ENCODE measurements around the gene RAD51B.

RAD51B gene

DNA sequence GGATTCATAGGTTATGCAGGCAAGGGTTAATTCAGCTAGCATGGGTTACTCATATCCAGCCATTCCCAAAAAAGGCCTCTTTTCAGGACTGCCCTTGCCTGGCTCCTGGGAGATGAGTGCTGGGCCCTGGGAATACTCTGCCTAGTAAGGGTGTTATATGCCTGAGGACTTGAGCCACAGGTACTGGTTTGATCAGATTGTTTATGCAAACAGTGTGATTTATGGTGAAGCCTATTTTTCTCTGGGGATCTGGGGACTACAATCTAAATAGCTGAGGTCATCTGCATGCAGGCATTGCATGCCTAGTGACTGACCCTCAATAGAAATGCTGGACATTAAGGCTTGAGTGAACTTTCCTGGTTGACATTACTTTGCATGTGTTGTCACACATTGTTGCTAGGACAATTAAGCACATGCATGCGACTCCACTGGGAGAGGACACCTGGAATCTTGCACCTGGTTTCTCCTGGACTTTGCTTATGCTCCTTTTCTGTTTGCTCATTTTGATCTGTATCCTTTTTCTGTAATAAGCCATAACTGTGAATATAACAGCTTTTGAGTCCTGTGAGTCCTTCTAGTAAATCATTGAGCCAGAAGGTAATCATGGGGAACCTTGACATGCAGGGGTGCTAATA lies 73.0 kb downstream of the RAD51B start:
- DNase-seq, result no peak

DNA sequence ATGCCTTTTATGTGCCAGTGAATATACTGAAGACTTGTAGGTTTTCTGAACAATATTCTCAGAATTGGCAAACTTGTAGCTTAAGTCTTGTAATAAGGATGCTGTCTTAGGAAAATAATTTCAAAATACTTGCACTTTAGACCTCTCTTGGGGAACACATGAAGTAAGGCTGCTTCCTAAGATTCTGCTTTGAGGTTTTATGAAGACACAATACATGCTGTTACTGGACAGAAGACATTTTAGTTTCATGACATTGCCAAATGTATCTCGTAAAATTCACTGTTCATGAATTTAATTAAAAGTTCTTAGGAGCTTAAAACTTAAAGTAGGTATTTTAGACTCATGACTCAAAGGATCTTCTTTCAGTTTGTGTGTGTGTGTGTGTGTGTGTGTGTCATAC lies 80.7 kb downstream of the RAD51B start:
- no peak for DNase-seq

DNA sequence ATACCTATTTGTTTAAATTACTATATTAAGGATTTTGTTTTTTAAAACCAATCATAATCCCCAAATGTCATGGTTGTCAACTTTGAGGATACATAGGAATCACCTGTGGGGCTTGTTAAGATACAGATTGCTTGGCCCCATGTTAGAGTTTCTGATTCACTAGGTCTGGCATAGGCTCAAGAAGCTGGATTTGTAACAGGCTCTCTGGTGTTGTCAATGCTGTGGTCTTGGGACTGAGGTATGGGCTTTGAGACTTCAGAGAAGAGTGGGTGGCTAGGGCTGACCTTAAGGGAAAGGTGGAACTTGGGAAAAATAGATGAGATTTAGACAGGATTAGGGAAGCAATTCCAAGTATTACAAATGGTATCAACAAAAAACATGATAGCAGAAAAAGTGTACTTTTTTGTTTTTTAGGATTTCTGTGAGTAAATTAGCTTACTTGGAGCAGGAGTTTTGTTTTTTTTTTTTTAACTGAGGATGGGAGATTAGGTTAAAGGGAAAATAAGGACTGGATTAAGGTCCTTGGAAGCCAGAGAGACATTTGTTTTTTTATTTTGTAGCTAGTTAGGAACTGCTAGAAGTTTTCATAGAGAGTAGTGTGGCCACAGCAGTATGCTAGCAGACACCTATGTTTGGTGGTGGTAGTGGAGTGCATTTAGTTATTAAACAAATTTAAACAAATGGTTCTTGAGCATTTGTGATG lies 88.6 kb downstream of the RAD51B start:
- DNase-seq, result no peak

DNA sequence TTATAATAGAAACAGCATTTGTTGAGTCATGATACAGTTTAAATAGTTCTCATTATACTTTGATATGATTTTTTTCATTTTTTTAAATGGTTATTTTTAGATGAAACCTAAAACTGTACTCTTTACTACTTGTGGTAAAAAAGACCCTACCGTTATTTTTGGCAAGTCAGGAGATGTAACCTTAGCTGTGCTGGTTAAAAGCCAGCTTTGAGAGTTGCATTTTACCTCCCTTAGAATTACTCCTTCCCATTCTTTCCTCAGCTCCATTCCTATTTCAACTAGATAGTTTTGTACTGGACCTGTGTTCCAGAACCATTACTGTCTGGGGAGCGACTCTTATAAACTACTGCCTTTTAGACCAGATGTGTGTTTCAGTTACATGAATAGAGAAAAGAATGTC lies 92.0 kb downstream of the RAD51B start:
- DNase-seq, result no peak

DNA sequence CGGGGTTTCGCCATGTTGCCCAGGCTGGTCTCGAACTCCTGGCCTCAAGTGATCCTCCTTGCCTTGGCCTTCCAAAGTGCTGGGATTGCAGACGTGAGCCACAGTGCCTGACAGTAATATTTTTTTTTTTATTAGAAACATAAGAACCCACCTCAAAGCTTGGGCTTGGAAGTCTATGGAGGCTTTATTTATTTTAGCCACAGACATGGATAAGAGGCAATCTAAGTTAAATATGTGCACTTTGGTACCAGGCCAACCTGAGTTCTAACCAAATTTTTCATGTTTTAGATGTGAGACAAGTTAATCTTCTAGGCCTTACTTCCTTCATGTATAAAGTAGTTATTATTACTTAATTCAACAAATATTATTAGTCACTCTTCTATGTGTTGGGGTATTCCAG lies 96.9 kb downstream of the RAD51B start:
- no peak for DNase-seq

DNA sequence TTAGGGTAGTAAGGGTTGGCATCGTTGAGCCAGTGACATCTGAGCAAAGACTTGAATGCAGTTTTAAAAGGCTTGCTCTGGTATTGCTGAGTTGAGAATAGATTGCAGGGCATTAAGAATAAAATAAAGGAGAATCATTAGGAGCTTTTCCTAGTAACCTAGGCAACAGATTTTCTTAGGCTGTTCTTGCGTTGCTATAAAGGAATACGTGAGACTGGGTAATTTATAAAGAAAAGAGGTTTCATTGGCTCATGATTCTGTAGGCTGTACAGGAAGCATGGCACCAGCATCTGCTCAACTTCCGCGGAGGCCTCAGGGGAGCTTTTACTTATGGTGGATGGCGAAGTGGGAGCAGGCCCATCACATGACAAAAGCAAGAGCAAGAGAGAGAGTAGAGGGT lies 97.4 kb downstream of the RAD51B start:
- DNase-seq, result peak in 2 of 56 donors; percentile 1 to 16

DNA sequence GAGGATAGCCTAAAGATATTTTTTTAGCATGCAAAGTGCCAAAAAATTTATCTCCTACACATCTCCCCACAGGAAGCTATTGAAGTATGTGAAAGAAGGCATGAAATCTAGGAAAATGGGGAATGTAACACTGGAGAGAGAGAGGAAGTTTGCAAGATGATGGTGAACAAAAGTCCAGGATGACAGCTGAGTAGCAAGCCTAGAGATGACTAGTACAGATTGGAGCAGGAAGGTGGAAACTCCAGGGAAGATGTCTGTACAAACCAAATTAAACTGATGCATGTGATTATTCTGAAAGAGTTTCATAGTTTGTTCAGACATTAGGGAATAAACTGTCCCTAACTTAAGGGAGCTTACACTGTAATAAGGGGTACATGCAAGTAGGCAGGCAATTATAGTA lies 99.3 kb downstream of the RAD51B start:
- no peak for DNase-seq

DNA sequence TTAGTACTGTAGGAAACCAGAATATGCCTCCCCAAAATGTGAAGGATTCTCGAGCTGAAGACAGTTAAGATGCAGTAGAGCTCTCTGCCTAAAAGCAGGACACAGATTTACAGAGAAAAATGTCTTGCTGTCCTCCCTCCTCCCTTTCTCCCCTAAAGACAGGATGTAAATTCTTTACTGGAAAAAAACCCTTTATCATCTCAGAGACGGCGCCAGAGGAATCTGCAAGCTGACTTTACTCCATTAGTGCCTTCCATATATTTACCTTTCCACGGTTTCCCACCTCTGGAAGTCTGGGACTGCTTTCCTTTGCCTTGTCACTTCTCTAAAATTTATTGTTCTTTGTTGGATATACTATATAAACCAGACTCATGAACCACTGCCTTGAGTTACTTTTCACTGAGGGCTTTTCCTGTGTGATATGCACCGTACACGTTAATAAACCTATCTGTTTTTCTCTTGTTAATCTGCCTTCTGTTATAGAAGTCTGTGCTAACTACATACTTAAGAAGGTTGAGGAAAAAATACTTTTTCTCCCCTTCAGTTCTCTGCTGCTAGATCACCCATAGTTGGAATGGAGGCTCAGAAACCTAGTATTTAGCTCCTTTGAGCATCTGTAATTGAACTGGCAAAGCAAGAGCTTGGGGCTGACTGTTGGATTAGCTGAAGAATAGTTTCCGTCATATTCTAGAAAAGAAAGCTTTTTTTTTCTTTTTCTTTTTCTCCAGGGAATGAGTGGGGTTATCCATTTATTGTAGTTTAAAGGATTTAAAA lies 99.9 kb downstream of the RAD51B start:
- DNase-seq, result no peak

DNA sequence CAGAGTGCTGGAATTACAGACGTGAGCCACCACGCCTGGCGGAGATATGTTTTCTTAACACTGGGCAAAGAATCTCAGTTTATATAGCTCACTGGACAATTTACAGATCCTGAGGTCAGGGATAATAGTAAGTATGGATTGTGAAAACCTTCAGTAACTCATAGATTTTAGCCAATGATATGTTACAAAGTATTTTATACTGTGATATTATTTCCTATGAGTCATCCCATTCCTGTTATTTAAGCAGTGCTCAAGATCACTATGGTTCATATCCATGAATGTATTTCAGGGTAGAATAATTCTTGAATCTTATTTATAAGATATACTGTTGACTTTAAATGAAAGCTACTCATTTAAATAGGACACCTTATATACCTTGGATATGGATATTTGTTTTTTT lies 107.2 kb downstream of the RAD51B start:
- no peak for DNase-seq

DNA sequence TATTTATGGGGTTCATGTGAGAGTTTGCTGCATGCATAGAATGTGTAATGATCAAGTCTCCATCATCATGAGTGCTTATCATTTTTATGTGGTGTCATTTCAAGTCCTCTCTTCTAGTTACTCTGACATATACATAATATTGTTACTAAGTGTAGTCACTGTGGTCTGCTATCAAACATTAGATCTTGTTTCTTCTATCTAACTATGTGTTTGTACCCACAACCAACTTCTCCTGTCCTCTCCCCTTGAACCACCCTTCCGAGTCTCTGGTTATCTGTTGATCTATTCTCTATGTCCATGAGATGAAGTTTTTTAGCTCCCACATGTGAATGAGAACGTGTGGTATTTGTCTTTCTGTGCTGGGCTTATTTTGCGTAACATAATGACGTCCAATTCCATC lies 107.7 kb downstream of the RAD51B start:
- DNase-seq, result no peak

DNA sequence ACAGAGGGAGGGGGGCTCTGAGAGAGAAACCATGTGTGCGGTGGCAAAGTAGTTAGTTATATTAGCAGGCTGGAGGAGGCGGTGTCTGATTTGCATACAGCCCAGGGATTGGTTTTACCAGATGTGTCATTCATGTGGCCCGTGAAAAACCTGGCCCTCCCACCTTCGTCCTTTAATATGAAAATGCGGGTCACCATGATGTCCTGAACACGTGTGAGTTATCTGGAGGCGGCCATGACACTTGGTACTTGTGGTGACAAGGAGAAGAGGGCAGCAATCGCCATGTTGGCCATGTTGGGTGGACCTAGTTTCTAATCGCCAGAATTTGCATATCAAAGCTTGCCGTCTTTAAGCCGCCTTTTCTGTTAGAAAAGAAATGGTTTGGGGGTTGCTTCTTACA lies 108.8 kb downstream of the RAD51B start:
- no peak for DNase-seq

DNA sequence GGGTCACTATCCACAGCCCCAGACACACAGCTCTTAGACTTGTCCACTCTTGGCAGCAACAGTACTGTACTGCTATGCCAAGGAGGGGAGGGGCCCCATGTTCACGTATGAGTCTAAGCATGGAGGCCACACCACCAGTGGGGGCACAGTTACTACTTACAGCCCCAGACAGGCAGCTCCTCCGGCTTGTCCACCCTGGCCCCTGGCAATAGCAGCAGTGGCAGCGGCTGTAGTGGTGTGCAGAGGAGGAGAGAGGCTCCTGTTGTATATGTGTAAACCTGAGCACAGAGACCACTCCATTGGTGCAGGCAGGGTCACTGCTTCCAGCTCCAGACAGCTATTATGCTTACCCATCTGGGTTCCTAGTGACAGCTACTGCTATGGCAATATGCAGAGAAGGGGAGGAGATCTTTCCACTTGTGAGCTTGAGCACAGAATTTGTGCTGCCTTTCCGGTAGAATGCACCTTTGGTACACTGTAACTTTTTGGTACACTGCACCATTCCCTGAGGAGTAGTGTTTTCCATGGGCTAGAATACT lies 113.2 kb downstream of the RAD51B start:
- DNase-seq, result no peak

DNA sequence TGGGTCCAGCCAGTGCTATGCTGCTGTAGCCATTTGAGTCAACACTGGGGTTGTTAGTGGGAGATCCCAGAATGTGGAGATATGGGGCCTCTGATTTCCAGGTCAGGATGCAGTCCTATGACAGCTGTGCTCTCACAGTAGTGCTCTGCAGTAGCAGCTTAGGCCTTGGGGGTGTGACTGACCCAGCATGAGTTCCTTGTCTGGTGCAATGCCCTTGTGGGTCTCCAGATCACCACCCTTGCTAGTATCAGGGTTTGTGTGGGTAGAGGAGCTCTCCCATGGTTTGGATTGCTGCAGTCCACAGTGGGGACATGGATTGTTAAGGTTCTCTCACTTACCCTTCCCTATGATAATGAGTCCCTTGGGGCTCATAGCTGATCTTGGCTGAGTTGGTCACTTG lies 113.7 kb downstream of the RAD51B start:
- no peak for DNase-seq

DNA sequence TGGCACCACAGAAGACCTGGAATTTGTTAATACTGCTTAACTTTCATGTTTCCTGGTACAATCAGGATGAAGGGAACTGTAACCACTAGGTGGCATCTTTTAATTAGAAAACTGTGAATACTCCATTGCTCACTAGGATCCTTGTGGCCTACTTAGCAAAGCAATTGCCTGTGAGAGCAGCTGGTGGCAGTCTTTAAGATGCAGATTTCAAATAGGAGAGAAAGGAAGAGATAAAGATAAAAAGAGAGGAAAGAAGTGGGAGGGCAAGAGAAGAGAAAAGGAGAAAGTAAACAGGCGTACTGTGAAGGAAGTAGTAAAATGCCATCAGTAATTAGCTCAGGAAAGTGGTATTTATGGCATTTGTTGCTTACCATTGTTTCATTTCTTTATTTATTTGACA lies 114.5 kb downstream of the RAD51B start:
- DNase-seq, result peak in 2 of 56 donors; percentile 3 to 26

DNA sequence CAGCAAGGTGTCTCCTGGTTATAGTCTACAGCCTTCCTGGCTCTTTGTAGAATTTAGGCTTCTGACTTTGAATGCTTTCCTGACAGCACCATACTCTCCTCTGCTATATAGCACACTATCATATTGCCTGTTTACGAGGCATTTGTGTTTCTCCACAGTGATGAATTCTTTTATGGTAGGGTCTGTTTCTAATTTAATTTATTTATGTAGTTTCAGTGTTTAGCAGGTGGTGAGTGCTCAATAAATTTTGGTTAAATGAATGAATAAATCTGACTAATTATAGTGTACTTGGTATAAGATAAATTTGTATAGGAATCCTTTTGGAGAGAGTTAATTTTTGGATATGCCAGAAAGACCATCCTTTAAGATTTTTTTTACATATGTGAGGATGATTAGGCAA lies 115.3 kb downstream of the RAD51B start:
- DNase-seq, result no peak

DNA sequence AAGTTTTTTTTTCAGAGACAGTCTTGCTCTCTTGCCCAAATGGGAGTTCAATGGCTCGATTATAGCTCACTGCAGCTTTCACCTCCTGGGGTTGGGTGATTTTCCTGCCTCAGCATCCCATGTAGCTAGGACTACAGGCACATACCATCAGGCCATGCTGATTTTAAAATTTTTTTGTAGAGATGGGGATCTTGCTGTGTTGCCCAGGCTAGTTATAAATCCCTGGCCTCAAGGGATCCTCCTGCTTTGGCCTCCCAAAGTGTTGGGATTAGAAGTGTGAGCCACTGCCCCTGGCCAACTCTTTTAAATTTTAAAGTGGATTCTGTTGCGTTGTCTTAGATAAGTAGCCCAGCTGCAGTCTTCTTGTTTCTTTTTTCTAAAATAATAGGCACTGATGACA lies 115.8 kb downstream of the RAD51B start:
- DNase-seq, result no peak

DNA sequence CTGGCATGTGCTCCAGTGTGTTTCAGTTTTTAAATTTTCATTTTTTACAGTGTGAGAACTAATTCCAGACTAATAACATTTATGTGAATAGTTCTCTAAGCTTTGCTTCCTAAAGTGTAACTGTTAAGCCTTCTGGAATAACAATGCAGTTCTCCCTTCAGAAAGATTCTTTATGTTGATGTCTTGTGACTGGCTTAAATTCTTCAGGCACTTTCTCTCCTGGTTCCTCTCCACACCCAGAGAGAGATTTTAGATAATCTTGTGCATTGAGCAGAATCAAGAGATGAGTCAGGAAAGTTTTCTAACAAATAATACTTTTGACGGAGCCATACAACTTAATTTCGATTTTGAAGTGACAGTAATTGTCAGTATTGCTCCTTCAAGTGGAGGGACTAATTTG lies 118.5 kb downstream of the RAD51B start:
- no peak for DNase-seq

DNA sequence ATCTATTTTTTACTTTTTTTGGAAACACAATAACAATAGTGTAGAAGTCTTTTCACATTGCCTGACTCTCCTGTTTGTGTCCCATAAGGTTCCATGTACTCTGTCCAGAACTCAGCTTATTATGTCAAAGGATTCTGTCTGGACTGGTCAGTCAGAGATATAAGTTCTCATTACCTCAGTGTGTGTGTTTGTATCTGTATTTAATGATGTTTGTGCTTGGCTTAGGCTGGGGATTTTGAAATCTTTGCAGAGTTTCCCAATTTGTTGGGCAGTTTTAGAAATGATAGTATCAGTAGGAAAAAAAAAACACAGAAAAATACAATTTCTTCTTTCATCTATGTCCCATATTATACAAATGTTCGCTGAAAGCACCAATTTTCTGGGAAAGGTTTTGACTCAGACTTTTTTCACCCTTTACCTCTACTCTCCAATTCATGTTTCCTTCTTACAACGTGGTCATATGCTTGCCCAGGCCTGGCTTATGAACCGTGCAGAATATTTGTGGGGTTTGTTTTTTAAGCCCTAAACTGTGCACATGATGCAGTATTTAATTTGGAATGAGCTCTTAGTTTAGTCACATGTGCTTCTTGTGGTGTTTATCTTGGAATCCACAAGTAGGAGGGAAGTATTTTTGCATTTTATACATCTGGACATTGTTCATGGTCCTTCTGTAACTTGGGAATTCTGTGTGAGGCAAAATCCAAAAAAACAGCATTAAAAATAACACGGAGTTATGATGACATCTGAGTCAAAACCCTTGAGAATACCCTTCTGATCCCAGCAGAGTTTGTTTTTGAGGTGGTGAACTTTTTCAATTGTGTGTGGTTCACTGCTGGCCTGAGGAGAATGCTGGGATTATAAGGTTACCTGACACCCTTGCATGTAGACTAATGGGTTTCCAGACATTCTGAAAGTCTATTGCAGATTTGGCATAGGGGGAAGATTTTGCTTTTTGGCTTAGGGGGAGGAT lies 121.2 kb downstream of the RAD51B start:
- DNase-seq, result no peak

DNA sequence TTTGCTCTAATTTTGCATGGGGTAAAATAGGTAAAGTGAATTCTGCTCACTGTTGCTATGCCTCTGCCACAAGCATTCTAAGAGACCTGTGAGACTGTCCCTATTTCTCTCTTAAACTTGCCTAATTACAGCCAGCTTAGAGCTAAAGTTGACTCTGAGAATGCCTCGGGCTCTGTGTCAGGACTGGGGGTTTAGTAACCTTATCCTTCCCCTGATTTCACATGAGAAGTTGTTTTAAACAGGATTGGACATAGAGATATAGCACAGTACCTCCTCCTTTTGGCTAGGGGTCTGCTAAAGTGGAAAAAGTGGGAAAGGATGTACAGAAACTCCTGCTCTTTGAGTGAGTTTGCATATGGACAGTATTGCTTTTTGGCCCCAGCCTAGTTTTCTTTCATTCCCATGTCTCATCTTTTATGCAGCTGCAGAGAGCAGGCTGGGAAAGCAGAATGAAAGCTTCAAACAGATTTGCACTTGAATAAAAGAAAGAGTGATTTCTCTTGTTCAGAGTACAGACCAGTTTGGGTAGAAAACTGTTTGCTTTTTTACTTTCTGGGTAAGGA lies 122.0 kb downstream of the RAD51B start:
- peak in 1 of 56 donors; percentile 1 for DNase-seq

DNA sequence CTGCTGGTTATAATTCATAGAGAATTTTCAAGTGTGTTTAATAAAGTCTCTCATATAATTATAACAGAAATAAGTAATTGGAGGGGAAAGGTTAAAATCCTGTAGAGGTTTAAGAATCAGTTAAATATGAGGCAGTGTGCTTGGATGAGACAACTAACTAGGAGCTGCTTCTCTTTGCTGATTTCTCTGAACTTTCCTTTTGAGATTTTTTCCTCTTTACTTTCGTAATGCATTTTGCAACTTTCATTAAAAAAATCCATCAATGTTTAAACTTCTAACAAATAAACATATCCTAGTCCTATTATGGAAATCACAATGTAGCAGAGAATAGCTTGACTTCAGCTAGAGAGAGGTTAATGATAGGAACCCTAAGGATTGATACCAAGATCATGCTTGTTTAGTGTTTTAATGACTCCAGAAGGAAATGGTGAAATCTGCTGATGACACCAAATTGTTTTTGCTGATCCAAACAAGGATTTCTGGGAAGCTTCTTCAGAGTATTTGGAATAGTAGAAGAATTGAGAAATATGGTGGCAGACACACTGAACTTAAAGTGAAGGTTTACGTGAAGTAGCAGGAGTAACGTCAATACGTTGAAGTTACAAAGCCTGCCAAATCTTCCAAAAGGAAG lies 122.6 kb downstream of the RAD51B start:
- DNase-seq, result no peak
